GM21737 (cell line): ENCODE measurements around the gene NEK6.

ENCODE experiments used
- ATAC-seq: cut with Tn5 transposase; IDR thresholded peaks from one replicate; pipeline ENCODE4 v1.9.1; 2021; ENCODE audit warnings: mild to moderate bottlenecking, moderate library complexity; ENCODE audit not compliant: unreplicated experiment

NEK6 gene

GRCh38 chr9:124313940-124314339 lies 56.2 kb downstream of the NEK6 start:
- no peak for ATAC-seq

- no peak for ATAC-seq
Observed at GRCh38 chr9:124315882-124316281, 58.1 kb downstream of the NEK6 start.

GRCh38 chr9:124320062-124320973 lies 62.6 kb downstream of the NEK6 start:
- no peak for ATAC-seq

DNA sequence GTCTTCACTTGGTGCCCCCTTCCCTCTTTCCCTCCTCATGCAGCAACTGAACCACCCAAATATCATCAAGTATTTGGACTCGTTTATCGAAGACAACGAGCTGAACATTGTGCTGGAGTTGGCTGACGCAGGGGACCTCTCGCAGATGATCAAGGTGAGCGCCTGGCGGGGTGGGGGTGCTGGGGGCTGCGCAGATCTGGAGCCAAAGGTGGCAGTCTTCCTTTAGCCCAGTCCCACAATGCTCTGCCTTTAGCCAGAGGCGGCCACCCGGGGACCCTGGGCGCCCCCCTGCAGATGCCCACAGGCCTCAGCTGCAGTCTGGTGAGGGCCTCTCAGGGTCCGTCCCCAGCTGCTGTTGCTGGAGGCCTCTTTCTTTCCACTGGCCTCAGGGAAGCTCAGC lies 63.7 kb downstream of the NEK6 start:
- no peak for ATAC-seq

- no peak for ATAC-seq
Observed at GRCh38 chr9:124321935-124322334, 64.2 kb downstream of the NEK6 start.

DNA sequence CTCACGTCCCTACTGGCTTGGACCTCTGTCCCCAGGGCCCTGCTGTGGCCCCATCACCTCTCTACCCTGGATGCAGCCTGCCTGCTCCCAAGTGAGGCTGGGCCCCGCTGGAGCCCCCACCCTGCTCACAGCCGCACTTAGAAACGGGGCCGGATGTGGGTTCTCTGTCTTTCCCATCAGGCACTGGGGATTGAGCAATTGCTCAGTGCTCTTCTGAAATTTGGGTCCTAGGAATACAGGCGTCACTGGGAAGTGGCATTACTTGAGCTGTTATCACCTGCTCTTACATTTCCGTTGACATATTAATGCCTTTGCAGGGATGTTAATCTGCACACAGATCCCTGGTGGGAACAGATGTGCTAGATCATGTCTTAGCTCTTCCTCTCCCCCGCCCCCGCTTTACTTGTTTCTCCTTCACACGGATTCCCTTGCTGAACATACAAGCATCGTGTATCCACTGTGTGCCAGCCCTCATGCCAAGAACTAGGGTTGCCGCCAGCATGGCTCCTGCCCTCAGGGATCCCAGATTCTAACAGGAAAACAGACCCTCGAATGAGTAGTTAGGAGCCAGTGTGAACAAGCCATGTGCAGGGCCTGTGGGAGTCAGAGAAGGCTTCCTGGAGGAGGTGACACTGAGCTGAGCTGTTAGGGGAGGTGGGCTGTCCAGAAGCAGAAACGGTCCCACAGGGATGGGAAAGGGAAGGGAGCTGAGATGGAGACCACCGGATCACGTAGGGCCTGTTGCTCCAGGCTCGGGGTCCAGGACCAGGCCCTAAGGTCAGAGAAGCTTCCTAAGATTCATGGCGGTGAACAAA lies 65.1 kb downstream of the NEK6 start:
- ATAC-seq = no peak

DNA sequence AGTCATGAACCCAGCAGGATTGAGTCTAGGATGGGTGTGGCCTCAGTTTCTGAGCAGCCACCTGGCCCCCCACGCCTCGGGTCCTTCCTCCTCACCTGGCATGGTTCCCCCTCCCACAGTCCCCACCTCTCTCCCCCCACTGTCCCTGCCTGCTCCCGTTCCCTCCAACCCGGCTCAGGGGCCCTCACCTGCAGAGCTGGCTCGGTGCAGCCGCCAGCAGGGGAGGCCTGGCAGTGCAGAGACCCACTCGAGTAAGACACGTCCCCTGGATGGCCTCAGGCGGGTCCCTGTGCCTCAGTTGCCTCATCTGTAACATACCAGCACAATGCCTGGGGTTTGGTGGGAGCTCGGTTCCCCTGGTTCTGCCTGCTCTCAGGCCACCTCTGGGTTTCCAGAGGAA lies 66.2 kb downstream of the NEK6 start:
- ATAC-seq = no peak

- ATAC-seq = no peak
Observed at GRCh38 chr9:124325816-124326215, 68.1 kb downstream of the NEK6 start.

DNA sequence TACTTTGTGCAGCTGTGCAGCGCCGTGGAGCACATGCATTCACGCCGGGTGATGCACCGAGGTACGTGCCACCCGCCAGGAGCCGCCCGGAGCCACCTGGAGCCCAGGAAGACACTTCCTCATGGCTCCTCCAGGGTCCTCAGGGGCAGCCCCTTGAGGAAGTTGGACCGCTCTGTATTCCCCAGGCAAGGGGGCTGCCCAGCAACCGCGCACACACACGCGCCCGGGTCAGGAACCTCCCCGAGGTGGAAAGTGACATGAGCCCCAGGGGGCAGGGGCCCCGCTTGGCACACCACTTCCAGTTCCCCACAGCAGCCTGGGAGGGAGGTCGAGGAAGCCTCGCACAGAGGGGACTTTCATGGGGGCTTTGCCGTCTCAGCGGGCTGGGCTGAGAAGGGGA lies 68.6 kb downstream of the NEK6 start:
- no peak for ATAC-seq

DNA sequence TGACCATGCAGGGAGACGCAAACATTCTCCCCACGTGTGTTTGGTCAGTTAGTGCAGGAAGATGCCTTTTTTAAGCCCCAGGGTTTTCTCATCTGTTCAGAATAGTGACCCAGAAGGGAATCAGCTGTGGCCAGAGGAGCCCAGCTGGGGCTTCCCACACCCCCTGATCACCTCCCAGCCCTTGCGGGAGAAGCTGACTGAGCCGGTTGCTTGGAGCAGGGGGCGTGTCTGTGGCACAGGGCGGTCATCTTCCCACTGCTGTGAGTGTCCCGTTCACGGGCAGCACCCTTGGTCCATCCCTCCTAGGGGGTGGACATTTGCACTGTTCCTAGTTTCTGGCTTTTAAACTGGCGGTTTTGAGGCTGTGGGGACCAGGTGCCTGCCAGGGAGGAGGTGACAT lies 69.7 kb downstream of the NEK6 start:
- no peak for ATAC-seq

GRCh38 chr9:124328285-124328684 lies 70.5 kb downstream of the NEK6 start:
- no peak for ATAC-seq

DNA sequence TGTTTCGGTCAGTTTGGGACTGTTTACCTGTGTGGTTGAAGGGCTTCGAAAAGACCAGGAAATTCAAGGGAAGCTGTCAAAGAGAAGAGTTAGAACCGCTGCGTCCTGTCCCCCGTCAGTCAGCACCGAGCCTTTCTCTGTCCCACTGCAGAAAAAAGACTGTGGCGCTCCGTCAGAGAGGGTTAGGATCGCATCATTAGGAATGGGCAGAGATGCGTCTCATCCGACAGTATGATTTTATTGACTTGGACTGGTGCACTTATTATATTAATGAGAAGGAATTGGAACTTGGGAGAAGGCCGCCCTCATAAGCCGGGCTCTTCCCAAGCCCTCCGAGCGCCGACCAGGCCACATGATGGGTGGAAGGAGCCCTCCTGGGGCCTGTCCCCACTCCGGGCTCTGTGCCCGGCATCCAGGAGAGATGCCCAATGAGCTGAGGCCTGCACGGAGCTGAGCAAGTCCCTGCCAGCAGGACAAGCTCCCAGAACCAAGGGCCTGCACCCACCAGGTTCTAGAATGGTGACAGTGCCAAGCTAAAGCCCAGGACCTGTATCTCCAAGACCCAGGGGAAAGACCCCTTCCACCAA lies 71.5 kb downstream of the NEK6 start:
- ATAC-seq = no peak

GRCh38 chr9:124330011-124330697 lies 72.4 kb downstream of the NEK6 start:
- no peak for ATAC-seq

GRCh38 chr9:124331580-124331979 lies 73.8 kb downstream of the NEK6 start:
- no peak for ATAC-seq

GRCh38 chr9:124332361-124333202 lies 74.8 kb downstream of the NEK6 start:
- ATAC-seq = no peak

DNA sequence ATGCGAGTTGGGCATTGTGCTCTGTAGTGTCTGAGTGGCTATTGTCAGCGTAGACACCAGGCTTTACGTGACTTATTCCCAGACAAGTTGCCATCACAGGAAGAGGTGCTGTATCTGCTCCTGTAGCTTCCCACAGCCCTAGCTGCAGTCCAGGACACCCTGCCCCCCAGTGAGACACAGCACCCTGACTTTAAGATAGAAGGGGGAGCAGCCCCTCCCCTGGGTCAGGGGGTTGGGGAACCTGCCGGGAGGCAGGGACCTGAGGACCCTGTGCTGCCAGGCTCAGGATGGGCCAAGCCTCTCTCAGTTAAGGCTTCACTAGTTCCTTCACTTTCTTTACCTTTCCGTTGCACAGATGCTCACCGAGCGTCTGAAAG lies 75.4 kb downstream of the NEK6 start:
- no peak for ATAC-seq

GRCh38 chr9:124334568-124335319 lies 77.0 kb downstream of the NEK6 start:
- ATAC-seq = no peak

DNA sequence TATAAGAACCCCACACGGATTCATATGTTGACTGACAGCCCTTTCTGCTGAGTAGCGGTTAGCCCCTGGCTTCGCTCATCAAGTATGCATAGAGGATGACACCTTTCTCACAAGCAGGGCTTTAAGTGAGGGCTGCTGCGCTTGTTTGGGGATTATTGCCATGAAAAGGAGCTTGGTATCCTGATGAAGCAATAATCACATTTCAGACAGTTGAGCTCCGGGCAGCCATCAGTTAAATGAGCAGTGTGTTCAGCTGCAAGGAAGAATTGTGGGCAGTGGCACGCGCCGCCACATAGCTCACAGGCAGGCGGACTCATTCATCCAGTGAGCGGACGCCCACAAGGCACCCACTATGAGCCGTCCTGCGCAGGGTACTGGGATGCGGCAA lies 77.6 kb downstream of the NEK6 start:
- ATAC-seq = no peak

- no peak for ATAC-seq
Observed at GRCh38 chr9:124337562-124337961, 79.8 kb downstream of the NEK6 start.
